OCI-LY3 (cell line): ENCODE data around the gene URB1.

Source experiments
- EZH2phosphoT487 ChIP-seq: fragments of 200-600 bp; shearing (Covaris generic); IDR thresholded peaks from 2 replicates; pipeline ENCODE4 v1.6.1; 2018; ENCODE audit warnings: antibody characterized with exemption, mixed run types, low read depth
- TF ChIP-seq, protein P1 (sequence below): fragments of 200-600, 300-600 bp; sonication (generic); IDR thresholded peaks from 2 replicates; pipeline ENCODE4 v1.5.1; 2014; ENCODE audit warnings: antibody characterized with exemption, low read length, low read depth

DNA sequence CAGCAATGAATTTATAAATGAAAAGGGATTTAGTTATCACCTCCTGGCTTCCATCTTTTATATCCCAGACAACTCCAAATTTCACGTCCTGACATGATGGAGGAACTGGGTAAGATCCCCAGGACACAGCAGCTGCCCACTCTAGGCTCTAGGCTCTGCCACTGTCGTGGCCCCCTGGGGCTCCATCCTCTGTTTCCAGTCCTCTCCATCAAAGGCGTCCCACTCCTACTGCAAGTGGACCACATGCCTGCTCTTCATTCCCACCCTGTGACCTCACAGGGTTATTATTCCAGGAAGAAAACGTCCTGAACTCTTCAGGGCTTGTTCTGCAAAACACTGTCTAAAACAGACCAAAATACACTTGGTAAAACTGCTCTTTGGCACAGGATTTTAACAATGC is 11.9 kb downstream of the URB1 start:
- TF ChIP-seq EZH2phosphoT487, result no peak
- TF ChIP-seq, protein P1, sequence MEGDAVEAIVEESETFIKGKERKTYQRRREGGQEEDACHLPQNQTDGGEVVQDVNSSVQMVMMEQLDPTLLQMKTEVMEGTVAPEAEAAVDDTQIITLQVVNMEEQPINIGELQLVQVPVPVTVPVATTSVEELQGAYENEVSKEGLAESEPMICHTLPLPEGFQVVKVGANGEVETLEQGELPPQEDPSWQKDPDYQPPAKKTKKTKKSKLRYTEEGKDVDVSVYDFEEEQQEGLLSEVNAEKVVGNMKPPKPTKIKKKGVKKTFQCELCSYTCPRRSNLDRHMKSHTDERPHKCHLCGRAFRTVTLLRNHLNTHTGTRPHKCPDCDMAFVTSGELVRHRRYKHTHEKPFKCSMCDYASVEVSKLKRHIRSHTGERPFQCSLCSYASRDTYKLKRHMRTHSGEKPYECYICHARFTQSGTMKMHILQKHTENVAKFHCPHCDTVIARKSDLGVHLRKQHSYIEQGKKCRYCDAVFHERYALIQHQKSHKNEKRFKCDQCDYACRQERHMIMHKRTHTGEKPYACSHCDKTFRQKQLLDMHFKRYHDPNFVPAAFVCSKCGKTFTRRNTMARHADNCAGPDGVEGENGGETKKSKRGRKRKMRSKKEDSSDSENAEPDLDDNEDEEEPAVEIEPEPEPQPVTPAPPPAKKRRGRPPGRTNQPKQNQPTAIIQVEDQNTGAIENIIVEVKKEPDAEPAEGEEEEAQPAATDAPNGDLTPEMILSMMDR, result no peak
